ENCODE measurements around the gene NNMT.

The NNMT gene

DNA sequence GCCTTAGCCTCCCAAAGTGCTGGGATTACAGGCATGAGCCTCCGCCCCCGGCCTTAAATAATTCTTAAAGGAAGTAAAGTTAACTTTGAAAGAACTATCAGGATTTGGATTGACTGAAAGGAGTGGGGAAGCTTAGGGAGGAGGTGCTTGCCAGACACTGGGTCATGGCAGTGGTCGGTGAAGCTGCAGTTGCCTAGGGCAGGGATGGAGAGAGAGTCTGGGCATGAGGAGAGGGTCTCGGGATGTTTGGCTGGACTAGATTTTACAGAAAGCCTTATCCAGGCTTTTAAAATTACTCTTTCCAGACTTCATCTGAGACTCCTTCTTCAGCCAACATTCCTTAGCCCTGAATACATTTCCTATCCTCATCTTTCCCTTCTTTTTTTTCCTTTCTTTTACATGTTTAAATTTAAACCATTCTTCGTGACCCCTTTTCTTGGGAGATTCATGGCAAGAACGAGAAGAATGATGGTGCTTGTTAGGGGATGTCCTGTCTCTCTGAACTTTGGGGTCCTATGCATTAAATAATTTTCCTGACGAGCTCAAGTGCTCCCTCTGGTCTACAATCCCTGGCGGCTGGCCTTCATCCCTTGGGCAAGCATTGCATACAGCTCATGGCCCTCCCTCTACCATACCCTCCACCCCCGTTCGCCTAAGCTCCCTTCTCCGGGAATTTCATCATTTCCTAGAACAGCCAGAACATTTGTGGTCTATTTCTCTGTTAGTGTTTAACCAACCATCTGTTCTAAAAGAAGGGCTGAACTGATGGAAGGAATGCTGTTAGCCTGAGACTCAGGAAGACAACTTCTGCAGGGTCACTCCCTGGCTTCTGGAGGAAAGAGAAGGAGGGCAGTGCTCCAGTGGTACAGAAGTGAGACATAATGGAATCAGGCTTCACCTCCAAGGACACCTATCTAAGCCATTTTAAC is at the start of gene NNMT:
NNMT (plus strand) TSS at position 724 of the 929 bp plus-strand sequence; CDS start at position 882, 158 bp downstream.
- in situ Hi-C loops (cut with MboI; ENCODE audit: low sequenced_read_pairs): no loop called here

DNA sequence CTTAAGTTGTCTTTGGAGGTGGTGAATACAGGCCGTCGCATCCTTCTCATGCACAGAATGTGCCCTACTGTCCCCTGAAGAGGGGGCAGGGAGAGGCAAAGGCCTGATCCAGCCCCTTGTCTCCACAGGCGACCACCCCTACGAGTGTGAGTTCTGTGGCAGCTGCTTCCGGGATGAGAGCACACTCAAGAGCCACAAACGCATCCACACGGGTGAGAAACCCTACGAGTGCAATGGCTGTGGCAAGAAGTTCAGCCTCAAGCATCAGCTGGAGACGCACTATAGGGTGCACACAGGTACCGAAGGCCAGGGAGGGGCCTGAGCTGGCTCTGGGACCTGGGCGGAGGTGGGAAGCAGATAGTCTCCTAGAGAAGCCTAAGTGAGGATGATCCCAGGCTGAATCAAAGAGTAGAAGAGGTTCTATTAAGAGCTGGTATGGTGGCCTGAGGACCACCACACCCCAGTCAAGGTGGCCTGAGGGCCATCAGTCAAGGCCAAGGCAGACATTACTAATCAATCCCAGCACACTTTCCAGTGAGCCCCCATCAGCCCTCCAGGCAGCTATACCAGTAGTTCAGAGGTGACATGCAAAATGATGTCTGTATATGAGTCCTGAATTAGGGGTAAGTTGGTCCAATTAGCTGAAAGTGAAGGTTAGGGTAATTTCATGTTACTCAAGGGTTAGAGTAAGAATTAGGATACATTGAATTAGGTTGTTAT is 49.0 kb upstream of the NNMT start:
- in situ Hi-C loops (cut with MboI; ENCODE audit: low sequenced_read_pairs): no loop called here

DNA sequence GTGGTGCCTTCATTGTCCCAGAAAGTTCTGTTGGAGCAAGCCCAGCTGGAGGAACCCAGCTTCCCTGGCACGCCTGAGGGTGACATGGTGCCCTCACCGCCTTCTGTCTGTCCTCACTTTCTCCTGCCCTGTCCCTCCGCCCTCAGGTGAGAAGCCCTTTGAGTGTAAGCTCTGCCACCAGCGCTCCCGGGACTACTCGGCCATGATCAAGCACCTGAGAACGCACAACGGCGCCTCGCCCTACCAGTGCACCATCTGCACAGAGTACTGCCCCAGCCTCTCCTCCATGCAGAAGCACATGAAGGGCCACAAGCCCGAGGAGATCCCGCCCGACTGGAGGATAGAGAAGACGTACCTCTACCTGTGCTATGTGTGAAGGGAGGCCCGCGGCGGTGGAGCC is 46.0 kb upstream of the NNMT start:
- in situ Hi-C loops (cut with MboI; ENCODE audit: low sequenced_read_pairs): no loop called here

DNA sequence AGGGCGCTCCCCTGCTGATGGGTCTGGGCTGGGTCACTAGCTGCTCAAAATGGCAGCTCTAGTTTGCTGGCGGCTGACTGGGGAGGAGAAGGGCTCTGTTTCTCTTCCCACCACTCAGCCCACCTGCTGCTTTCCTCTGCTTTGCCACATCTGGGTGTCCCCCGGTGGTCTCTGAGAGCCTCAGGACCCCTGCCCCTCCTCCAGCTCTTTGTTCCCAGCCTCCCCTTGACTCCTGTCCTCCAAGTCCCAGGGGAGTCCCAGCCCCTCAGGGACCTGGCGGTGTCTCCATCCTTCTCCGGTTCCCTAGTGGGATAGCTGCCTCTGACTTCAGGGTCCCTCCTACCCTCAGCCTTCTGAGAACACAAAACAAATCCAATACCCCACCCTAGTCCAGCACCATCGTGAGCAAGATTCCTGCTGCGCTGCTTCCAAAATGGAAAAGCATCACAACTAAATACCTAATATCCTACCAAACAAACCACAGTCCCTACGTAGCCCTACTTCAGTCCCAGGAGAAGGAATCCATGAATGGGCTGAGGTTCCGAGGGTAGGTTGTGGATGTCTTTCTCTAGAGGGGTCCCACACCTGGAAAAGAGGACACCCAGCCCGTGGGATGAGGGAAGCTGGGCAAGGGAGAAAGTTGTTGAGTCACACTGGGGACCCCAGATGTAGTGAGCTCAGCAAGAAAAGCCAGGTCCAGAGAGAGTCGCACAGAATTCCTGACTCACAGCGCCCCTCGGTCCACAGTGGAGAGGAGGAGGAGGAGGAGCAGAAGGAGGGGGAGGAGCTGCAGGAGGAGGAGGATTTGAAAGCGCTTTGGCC is 45.0 kb upstream of the NNMT start:
- in situ Hi-C loops (cut with MboI; ENCODE audit: low sequenced_read_pairs): no loop called here

DNA sequence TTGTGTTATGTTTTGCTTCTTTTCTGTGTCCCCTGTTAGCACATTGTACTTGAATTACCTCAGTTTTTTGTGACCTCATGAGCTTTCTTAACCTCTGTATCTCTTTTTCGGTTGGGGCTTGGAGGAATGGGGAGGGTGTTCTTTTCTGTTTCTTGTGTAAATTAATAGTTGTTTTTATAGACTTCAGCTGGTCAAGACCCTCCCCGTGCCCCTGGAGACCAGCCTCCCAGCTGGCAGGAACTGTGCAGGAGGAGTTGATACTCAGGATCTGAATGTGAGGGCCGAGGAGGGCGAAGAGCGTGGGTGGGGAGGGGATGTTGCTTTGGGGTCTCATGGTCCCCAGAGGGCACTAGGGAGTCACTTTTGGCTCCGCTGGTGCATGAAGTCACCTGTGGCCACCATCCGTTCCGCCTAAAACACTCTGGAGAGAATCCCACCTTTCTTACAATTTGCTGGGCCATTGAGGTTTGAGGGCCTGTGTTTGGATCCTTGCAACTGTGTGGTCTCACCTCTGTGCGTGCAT is 44.3 kb upstream of the NNMT start:
- in situ Hi-C loops (cut with MboI; ENCODE audit: low sequenced_read_pairs): no loop called here

DNA sequence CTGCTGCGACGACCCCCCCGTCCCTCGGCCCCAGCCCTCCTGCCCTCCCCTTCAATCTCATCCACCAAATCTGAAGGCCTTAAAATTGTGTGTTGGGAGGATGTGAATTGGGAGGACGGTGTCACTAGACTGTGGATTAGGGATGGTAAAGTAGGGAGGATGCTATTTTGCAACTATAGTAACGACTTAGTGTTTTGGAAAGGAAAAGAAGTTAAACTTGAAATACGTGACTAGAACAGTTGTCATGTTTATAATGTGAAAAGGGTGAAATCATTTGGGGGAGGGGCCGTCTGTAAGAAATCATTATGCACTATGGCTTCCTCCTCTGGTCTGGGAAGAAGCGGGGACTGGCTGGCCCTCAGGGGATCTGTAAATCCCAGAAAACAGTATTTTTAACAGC is 43.4 kb upstream of the NNMT start:
- in situ Hi-C loops (cut with MboI; ENCODE audit: low sequenced_read_pairs): no loop called here

DNA sequence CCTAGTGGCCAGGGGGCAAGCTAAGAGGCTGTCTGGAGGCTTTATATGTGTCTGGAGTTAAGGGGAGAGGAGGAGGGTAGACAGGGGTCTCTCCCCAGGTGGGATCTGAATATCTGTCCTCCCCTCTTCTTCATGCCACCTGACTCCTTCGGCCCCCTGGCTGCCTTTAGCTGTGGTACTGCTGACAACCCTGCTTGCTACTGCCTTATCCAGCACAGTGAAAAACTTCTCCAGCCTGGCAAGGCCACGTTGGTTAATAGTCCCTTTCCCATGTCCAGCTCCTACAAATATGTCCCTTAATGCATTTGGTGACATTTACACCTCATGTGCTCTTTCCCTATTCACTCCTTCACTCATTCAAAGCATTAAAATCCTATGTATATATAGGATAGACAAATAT is 42.4 kb upstream of the NNMT start:
- in situ Hi-C loops (cut with MboI; ENCODE audit: low sequenced_read_pairs): no loop called here

DNA sequence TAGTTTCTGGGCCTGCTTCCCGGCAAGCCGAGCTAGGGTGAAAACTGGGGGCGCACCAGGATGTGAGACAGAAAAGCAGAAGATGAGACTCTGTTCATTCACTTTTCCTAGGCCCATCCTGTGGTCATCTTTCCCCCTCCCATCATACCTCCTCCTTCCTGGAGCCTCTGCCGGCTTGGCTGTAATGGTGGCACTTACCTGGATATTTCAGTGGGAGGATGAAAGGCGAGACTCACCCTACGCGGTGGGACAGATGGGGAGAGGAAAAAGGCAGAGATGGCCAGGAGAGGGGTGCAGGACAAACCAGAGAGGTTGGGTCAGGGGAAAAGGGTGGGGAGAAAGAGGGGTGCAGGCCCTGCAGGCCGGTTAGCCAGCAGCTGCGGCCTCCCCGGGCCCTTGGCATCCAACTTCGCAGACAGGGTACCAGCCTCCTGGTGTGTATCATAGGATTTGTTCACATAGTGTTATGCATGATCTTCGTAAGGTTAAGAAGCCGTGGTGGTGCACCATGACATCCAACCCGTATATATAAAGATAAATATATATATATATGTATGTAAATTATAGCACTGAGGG is 41.5 kb upstream of the NNMT start:
- in situ Hi-C loops (cut with MboI; ENCODE audit: low sequenced_read_pairs): no loop called here

DNA sequence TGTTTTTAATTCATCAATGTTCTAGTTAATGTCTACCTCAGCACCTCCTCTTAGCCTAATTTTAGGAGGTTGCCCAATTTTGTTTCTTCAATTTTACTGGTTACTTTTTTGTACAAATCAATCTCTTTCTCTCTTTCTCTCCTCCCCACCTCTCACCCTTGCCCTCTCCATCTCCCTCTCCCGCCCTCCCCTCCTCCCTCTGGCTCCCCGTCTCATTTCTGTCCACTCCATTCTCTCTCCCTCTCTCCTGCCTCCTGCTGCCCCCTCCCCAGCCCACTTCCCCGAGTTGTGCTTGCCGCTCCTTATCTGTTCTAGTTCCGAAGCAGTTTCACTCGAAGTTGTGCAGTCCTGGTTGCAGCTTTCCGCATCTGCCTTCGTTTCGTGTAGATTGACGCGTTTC is 40.9 kb upstream of the NNMT start:
- in situ Hi-C loops (cut with MboI; ENCODE audit: low sequenced_read_pairs): no loop called here

DNA sequence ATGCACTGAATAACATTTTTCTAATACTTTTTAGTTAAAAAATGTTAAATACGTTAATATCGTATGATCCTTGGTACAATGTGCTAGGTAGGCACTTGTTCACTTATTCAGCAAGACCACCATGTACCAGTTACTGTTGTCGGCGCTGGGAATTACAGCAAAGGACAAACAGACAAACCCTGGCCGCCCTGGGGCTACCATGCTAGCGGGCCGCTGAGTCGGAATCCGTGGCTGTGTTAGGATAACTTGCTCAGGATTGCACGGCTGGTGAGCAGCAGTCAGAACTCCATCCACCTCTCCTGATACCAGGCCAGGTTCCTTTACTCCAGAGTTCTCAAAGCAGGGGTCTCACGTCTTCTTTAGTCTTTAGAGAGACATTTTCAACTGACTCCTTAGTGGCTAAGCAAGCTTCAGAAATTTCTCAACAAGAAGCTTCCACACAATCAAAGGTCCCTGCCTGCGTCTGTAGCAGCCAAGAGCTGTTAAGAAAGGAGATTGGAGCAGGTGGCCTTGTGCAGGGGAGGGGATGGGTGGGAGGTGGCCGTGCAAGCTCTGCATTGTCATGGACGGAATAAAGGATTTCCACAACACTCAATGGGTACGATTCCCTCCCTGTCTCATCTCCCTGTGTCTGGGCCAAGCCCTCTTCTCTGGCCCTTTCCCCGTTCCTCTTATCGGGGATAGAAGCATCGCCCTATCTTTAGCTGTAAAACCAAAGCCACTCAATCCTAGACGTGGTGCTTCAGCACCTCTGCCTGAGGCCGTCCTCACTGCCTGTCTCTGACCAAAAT is 39.8 kb upstream of the NNMT start:
- in situ Hi-C loops (cut with MboI; ENCODE audit: low sequenced_read_pairs): no loop called here

DNA sequence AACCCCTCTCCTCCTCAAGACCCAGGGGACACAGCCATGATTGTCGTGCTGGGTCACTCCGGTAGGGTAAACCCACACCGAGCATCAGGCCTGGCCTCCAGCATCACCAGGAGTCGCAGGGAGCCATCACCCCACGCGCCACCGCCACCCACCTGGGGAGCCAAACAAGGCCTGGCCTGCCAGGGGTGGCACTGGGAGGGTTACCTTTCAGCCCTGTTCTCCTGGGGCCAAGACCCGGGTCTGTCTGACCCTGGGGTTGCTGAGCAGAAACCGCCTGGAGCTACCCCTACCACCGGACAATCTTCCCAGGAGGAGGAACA is 39.3 kb upstream of the NNMT start:
- in situ Hi-C loops (cut with MboI; ENCODE audit: low sequenced_read_pairs): no loop called here

DNA sequence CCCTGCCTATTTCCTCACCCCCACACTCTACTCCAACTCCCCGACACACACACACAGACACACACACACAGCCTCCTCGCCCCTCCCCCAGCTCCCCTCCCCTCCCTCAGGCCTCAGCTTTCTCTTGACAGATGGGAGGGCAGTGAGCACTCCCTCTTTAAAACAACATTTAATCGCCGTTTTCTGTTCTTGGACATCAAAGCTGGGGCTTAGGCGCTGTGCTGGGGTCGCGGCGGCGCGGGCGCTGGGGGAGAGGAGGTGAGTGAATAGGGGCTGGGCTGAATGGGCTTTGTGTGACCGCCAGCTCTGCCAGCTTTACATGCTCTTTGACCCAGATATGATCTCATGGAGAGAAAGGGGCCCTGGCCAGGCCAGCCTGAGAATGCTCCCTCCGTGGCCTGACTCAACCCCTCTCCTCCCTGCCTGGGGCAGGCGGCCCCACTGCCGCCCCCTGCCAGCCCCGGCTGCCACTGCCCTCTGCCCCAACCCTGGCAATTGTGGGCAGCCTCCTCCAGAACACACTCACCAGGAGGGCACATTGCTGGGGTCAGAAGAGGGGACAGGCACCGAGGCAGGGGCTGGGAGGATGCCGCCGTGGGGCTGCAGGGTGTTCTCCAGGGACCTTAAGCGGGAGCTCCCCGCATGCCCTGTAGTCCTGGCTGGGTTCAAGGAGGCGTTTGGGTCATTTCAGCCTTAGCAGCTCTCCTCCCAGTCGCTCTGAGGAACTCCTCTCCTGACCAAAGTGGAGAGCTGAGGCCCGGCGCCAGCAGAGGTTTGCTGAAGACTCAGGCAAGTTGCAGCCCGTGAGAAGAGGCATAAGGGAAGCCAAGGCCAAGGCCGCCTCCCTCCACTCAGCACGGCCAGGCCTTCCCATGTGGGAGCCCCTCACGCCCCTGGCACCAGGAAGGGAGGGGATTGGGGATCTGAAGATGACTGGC is 38.3 kb upstream of the NNMT start:
- in situ Hi-C loops (cut with MboI; ENCODE audit: low sequenced_read_pairs): no loop called here

DNA sequence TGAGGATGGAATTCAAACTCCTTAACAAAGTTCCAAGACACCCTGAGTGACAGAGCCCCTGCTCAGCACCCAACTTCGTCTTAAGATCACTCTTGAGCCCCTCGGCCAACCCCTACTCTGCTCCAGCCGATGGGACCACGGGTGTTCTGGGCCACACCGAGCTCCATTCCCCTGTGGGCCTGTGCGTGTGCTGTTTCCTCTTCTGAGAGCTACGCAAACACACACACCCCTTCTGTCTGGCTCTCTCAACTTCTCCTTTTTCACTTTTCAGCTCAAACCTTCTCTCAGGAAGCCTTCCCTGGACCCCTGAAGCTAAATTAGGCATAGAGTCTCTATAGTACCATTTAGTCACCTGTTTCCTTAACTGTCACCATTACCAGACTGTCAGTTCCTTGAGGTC is 37.5 kb upstream of the NNMT start:
- in situ Hi-C loops (cut with MboI; ENCODE audit: low sequenced_read_pairs): no loop called here

DNA sequence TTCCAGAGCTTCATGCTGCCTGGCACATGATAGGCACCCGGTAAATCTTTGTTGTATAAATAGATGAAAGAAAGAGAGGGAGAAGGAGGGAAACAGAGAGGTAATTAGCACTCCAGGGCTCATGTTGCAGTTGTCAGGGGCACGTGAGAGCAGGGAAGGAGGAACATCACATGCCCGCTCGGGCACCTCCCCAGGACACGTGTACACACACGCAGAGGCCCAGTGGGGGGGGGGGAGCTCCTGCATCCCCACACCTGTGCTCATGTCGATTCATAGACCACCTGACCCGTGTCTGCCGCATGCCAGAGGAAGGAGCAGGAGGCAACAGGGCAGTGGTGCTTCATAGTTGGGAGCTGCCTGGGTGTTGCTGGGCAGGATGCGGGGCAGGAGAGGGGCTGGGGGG is 37.1 kb upstream of the NNMT start:
- in situ Hi-C loops (cut with MboI; ENCODE audit: low sequenced_read_pairs): no loop called here

DNA sequence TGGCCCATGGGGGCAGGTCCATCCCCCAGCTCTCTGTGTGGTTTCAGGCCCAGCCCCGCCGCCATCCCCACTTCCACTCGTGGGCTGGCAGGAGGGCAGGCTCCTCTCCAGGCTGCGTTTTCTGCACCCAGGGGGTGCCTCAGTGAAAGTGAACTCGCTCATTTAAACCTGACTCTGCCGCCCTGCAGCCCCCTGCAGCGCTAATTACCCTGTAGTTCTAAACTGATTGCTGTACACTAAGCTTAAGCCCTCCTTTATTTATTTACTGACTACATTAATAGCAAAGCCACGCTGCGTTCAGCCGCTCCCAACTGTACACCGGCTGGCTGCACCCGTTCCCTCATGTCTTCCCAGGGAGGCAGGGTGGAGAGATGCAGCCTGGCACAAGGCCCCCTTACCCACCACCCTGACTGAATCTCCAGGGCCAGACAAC is 36.6 kb upstream of the NNMT start:
- in situ Hi-C loops (cut with MboI; ENCODE audit: low sequenced_read_pairs): no loop called here

DNA sequence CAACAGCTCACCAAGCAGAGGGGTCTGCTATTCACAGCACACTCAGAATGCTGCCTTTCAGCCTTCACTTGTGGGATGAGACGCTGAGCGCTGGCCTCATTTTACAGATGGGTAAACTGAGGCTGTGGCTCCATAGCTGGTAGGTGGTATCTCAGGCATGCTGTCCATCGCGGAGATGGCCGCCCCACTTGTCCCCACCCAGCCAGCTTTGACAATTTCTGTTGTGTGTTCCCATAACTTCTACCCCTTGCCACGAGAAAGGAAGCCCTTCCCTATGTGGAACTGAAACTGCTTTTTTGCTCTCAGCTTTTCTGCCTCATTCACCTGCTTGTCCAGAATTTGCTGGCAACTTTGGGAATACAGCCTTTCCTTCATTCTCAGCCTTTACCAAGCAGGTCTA is 36.1 kb upstream of the NNMT start:
- in situ Hi-C loops (cut with MboI; ENCODE audit: low sequenced_read_pairs): no loop called here

DNA sequence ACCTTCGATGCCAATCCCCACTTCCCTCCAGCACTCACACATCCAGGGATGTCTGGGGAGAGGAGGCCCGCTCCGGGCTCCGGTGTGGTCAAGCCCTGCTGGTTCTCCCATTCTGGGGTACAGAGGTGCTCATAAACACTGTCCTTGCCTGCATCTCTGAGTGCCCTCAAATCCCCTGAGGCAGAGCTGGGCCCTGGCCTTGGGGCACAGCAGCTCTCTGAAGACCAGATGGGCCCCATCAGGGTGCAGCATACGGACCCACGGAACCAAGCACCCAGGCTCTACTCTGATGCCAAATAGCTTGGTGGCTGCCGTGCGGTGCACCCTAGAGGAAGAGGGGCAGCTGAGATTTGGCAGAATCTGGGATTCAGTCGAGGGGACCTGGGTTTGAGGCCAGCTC is 35.7 kb upstream of the NNMT start:
- in situ Hi-C loops (cut with MboI; ENCODE audit: low sequenced_read_pairs): no loop called here

DNA sequence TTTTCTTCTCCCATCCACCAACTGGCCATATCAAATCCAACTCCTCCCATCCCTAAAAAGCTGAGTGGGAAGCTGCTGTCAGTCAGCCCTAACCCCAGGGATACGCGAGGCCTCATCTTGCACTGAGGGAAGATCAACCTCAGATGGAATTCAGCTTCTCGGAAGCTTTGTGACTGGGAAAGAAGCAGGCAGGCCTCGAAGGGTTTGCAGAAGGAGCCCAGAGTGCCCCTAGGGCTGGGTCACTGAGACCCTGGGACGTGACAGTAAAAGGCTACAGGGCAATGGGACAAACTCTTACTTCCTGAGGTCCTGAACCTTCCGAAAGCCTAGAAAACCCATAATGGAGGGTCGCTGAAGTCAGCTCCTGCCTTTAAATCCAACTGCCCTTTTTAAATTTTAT is 34.4 kb upstream of the NNMT start:
- in situ Hi-C loops (cut with MboI; ENCODE audit: low sequenced_read_pairs): no loop called here
